Suprapubic skin (tissue), 4 donors: ENCODE measurements around the gene MYO5C. TPM values are rescaled to one million over a fixed set of nuclear protein-coding genes. Genes with fewer than 3 reads are reported as not detected.

Source experiments
- DNase-seq, 2 donors: peaks; one replicate each; pipeline ENCODE4 v3.0.0-alpha.2; 2019; ENCODE audit warnings: low spot score in 2 of 2
- H3K27ac ChIP-seq: fragments of 200-600 bp; sonication (generic); one replicate; pipeline ENCODE4 v1.5.1; 2019
- H3K27me3 ChIP-seq: fragments of 200-600 bp; sonication (generic); one replicate; pipeline ENCODE4 v1.5.1; 2019
- H3K36me3 ChIP-seq: fragments of 200-600 bp; sonication (generic); one replicate; pipeline ENCODE4 v1.5.1; 2019
- H3K4me1 ChIP-seq: fragments of 200-600 bp; sonication (generic); one replicate; pipeline ENCODE4 v1.5.1; 2019
- H3K4me3 ChIP-seq: fragments of 200-600 bp; sonication (generic); one replicate; pipeline ENCODE4 v1.5.1; 2019; ENCODE audit warnings: mild to moderate bottlenecking
- H3K9me3 ChIP-seq: fragments of 200-600 bp; sonication (generic); one replicate; pipeline ENCODE4 v1.5.1; 2019
- EP300 ChIP-seq: sonication (generic); formaldehyde crosslinking; IDR thresholded peaks from one replicate; pipeline ENCODE4 v1.6.1; 2017; ENCODE audit warnings: antibody characterized with exemption
- POLR2A ChIP-seq, 2 donors: fragments of 450-650 bp; IDR thresholded peaks; one replicate each; pipeline ENCODE4 v1.6.1; 2017; ENCODE audit warnings: antibody characterized with exemption in 2 of 2, mild to moderate bottlenecking in 2 of 2, moderate library complexity in 2 of 2
- POLR2AphosphoS5 ChIP-seq, 3 donors: sonication (generic); formaldehyde crosslinking; IDR thresholded peaks; one replicate each; pipeline ENCODE4 v1.6.1; 2017; ENCODE audit warnings: antibody characterized with exemption in 3 of 3
- WGBS: methylation state at CpG from one replicate; pipeline ENCODE4 v1.1.5; 2018; 5-methylcytosine and 5-hydroxymethylcytosine counted together
- total RNA-seq, 4 donors: library from RNA; depleted of rRNA; stranded (reverse); fragments of >200 nt; gene quantifications; one replicate each; pipeline ENCODE4 v1.1.0, GENCODE V29; 2016
- TF ChIP-seq, protein P1 (sequence below), 2 donors: fragments of 200-600 bp in 1 of 2; fragments of 450-650 bp in 1 of 2; sonication (generic) in 1 of 2; IDR thresholded peaks; one replicate each; pipeline ENCODE4 v1.5.1; 2016 to 2019; ENCODE audit warnings: antibody characterized with exemption in 2 of 2, mild to moderate bottlenecking in 1 of 2, moderate library complexity in 1 of 2

MYO5C gene
- total RNA-seq, 4 donors from 2014 or later, result 11.2 to 31.5 (median 14.9) TPM

DNA sequence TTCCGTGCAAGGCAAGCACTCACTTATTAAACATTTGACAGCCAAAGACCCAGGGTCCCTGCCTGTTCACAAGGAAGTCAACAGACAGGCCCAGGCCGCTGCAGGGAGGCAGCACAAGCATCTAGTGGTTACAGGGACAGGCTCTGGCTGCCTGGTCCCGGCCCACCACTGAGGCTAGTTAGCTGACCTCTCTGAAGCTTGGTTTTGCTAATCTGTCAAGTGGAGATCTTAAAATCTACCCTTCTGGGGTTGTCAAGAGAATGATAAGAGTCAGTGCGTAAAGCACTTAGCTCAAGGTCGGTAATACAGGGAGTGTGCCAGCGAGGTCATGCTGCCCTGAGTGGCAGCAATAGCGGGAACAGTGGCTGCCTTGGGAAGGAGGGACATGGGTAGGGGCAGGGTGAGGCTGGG is 110.4 kb downstream of the MYO5C start:
- TF ChIP-seq POLR2A (IDR thresholded peaks at IDR 0.05), result no peak
- TF ChIP-seq, protein P1, sequence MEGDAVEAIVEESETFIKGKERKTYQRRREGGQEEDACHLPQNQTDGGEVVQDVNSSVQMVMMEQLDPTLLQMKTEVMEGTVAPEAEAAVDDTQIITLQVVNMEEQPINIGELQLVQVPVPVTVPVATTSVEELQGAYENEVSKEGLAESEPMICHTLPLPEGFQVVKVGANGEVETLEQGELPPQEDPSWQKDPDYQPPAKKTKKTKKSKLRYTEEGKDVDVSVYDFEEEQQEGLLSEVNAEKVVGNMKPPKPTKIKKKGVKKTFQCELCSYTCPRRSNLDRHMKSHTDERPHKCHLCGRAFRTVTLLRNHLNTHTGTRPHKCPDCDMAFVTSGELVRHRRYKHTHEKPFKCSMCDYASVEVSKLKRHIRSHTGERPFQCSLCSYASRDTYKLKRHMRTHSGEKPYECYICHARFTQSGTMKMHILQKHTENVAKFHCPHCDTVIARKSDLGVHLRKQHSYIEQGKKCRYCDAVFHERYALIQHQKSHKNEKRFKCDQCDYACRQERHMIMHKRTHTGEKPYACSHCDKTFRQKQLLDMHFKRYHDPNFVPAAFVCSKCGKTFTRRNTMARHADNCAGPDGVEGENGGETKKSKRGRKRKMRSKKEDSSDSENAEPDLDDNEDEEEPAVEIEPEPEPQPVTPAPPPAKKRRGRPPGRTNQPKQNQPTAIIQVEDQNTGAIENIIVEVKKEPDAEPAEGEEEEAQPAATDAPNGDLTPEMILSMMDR (IDR thresholded peaks at IDR 0.05), result no peak
- TF ChIP-seq EP300, result no peak
- no peak for TF ChIP-seq POLR2AphosphoS5 (IDR thresholded peaks at IDR 0.05)
- Histone ChIP-seq H3K27me3 (no peaks in the 10 kb centered on the region), H3K4me1 (peaks cover 6% of the 10 kb centered on the region), H3K4me3 (no peak overlapping the region), H3K36me3 (no peaks in the 10 kb centered on the region), H3K27ac (no peak overlapping the region), H3K9me3 (no peaks in the 10 kb centered on the region)
- 93% methylated on average over 7 of the region's 7 CpGs for WGBS
- DNase-seq, result no peak

DNA sequence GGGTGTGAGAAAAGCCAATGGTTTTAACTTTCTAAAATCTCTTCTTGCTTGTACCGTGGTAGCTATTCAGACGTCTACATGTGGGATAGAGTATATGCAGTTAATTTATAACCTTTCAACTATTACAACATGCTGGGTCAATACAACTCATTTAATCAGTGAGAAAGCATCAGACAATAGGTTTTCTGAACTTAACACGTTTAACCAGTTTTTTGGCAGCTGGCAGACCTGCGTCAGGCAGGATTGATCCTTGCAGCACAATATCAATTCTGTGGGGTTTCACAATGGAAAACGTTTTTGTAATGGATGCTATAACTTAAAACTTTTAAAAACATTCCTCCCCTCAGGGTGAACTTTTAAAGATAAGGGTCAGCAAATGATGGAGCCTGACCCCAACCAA is 110.9 kb downstream of the MYO5C start:
- Histone ChIP-seq H3K27ac (no peak overlapping the region), H3K9me3 (no peaks in the 10 kb centered on the region), H3K36me3 (no peaks in the 10 kb centered on the region), H3K27me3 (no peaks in the 10 kb centered on the region), H3K4me3 (no peak overlapping the region), H3K4me1 (peaks cover 9% of the 10 kb centered on the region)
- no peak for DNase-seq
- 58% methylated on average over 5 of the region's 5 CpGs for WGBS
- no peak for TF ChIP-seq POLR2AphosphoS5 (IDR thresholded peaks at IDR 0.05)
- TF ChIP-seq, protein P1 (IDR thresholded peaks at IDR 0.05), result no peak
- no peak for TF ChIP-seq POLR2A (IDR thresholded peaks at IDR 0.05)
- no peak for TF ChIP-seq EP300

DNA sequence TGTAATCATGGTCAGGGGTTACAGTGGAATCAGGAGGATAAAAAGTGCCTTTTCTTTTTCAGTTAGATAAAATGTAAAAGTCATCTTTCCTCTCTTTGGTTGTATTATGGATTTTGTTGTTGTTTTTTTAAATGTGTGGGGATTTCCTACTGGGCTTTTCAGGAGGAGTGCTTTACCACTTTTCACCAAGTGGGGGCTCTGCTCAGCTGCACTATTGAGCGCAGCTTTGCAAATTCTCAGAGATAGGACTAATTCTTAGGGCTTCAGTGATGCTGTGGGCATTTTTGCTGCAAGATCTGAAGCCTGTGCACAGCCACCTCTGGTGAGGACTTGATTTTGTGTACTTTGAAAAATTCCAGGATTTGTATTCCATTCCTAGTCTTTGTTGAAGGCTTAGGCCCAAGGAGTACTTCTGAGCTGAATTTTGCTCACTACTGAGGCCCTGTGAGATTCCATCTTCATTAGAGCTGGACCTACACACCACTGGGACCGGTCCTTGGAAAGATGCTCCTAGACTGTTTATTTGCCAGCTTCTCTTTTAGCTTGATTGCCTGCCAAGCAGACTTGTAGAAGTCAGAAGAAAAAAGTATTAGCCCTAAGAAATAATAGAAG is 111.9 kb downstream of the MYO5C start:
- 55% methylated on average over 2 of the region's 2 CpGs for WGBS

DNA sequence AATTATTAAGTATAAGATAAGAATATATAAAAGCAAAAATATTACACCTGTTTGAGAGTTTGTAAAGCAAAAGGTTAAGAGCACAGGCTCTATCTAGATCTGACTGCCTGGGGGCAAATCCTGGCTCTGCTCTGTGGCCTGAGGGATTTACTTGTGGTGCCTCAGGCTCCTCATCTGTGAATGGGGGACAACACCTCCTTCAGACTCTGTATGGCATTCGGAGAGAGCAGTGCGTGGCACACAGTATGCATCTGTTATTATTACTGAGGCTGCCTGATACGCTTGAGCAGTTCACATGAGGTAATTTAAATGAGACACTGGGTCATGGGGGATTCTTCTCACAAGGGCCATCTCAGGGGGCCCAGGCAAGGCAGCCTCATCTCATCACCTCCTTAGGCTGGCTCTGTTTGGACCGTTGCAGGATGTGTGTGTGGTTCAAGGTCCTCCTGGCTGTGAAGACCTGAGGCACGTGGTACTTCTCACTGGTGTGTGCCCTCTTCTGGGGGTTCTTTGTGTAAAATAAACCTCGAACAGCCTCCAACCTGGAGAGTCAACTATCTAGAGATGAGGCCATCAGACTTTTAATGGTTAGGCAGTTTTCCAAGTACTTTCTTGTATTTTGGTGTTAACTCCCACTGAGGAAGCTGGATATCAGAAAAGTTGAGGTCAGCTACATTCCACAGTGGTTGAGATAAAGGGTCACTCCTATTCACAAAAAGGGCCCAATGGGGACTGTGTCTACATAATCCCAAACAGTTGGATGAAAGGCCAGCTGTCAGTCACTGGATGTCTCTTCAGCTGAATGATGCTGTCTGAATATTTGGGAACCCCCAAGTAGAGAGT is 113.4 kb downstream of the MYO5C start:
- no peak overlapping the region for H3K4me3 ChIP-seq
- TF ChIP-seq POLR2AphosphoS5 (IDR thresholded peaks at IDR 0.05) (no peak), EP300 (no peak), POLR2A (IDR thresholded peaks at IDR 0.05) (no peak)
- TF ChIP-seq, protein P1 (IDR thresholded peaks at IDR 0.05), result no peak
- WGBS, result 95% methylated on average over 6 of the region's 6 CpGs
- no peaks in the 10 kb centered on the region for H3K36me3 ChIP-seq
- no peak overlapping the region for H3K27ac ChIP-seq
- no peaks in the 10 kb centered on the region for H3K9me3 ChIP-seq
- no peaks in the 10 kb centered on the region for H3K27me3 ChIP-seq
- no peak for DNase-seq
- peaks cover 15% of the 10 kb centered on the region for H3K4me1 ChIP-seq

More for the DNA sequence above, 111.9 kb downstream of the MYO5C start:
- Histone ChIP-seq H3K27me3 (no peaks in the 10 kb centered on the region), H3K4me1 (peaks cover 13% of the 10 kb centered on the region), H3K36me3 (no peaks in the 10 kb centered on the region), H3K4me3 (no peak overlapping the region), H3K9me3 (no peaks in the 10 kb centered on the region), H3K27ac (no peak overlapping the region)
- DNase-seq, result no peak
- no peak for TF ChIP-seq EP300
- TF ChIP-seq, protein P1 (IDR thresholded peaks at IDR 0.05), result peak in 1 of 2 donors; percentile 53
- TF ChIP-seq POLR2AphosphoS5 (IDR thresholded peaks at IDR 0.05), result no peak
- TF ChIP-seq POLR2A (IDR thresholded peaks at IDR 0.05), result no peak

DNA sequence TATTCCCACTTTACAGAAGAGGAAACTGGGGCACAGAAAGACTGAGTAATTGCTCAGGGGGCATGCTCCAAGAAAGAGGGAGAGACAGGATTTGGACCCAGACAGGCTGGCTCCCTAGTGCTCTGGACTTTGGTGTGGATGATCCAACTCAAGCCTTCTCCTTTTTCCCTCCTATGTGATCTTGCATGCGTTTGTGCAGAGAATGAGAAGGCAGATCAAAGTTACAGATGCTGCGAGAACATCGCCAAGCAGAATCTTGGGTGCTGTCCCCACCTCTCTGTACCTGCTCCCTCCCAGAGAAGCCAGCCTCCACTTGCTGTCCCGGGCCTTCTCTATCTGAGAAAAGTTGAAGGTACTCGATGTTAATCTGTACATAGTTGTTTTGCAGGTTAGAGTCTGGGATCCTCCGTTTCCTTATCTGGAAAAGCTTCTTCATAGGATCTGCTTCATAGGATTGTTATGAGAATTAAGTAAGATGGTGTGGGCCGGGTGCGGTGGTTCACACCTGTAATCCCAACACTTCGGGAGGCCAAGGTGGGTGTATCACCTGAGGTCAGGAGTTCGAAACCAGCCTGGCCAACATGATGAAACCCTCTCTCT is 114.7 kb downstream of the MYO5C start:
- no peak for DNase-seq
- Histone ChIP-seq H3K9me3 (no peaks in the 10 kb centered on the region), H3K27ac (no peak overlapping the region), H3K27me3 (no peaks in the 10 kb centered on the region), H3K36me3 (no peaks in the 10 kb centered on the region), H3K4me1 (peaks cover 15% of the 10 kb centered on the region), H3K4me3 (peak overlapping the region; percentile 84)
- TF ChIP-seq EP300 (no peak), POLR2AphosphoS5 (IDR thresholded peaks at IDR 0.05) (no peak), POLR2A (IDR thresholded peaks at IDR 0.05) (no peak)
- TF ChIP-seq, protein P1 (IDR thresholded peaks at IDR 0.05), result no peak
- 82% methylated on average over 10 of the region's 10 CpGs for WGBS
